Kidney (tissue), 14 donors: ENCODE data around the gene LRP1. TPM values are rescaled to one million over a fixed set of nuclear protein-coding genes. Genes with fewer than 3 reads are reported as not detected.

Experiments used
- DNase-seq, 5 donors: peaks; one replicate each; pipeline ENCODE4 v3.0.0-alpha.2; 2013 to 2020
- FAIRE-seq: peaks from 2 replicates; lab custom pipeline; 2012; peaks lifted over from hg19 to GRCh38; lab: Jason Lieb, UNC
- H3K27ac ChIP-seq, 2 donors: one replicate each; pipeline ENCODE4 v1.7.0; 2013; ENCODE audit warnings: low read depth in 2 of 2, low read length in 2 of 2, inconsistent platforms in 1 of 2
- H3K27me3 ChIP-seq: one replicate; pipeline ENCODE4 v1.7.1; 2013; ENCODE audit warnings: low read length, inconsistent platforms; ENCODE audit not compliant: control insufficient read depth, insufficient read depth
- H3K36me3 ChIP-seq, 3 donors: one replicate each; pipeline versions ENCODE4 v1.7.0 to v1.7.1; 2013; ENCODE audit warnings: low read length in 3 of 3, control low read depth in 1 of 3, inconsistent platforms in 1 of 3; ENCODE audit not compliant: insufficient read depth in 3 of 3, control insufficient read depth in 2 of 3
- H3K4me1 ChIP-seq, 3 donors: one replicate each; pipeline versions ENCODE4 v1.7.0 to v1.7.1; 2013; ENCODE audit warnings: low read length in 3 of 3, inconsistent platforms in 1 of 3, low read depth in 1 of 3; ENCODE audit not compliant: control insufficient read depth in 2 of 3, insufficient read depth in 2 of 3
- H3K4me3 ChIP-seq, 3 donors: one replicate each; pipeline versions ENCODE4 v1.7.0 to v1.8.1; 2013; ENCODE audit warnings: low read length in 3 of 3, control low read depth in 1 of 3, inconsistent platforms in 1 of 3
- H3K9ac ChIP-seq, 3 donors: one replicate each; pipeline versions ENCODE4 v1.7.0 to v1.7.1; 2013; ENCODE audit warnings: low read length in 3 of 3, control low read depth in 1 of 3, inconsistent platforms in 1 of 3
- H3K9me3 ChIP-seq, 3 donors: one replicate each; pipeline versions ENCODE4 v1.7.0 to v1.7.1; 2013; ENCODE audit warnings: low read length in 3 of 3, control low read depth in 1 of 3, inconsistent platforms in 1 of 3; ENCODE audit not compliant: control insufficient read depth in 2 of 3, insufficient read depth in 1 of 3
- CTCF ChIP-seq: IDR thresholded peaks from 3 replicates; pipeline ENCODE4 v1.5.1; 2012; ENCODE audit warnings: mild to moderate bottlenecking, moderate library complexity, borderline replicate concordance; ENCODE audit not compliant: insufficient read depth; ENCODE audit errors: extremely low read depth
- intact Hi-C: fragments of 100-400 bp; cut with DNase I; formaldehyde crosslinking; loops from one replicate; pipeline ENCODE4 v1.11.1; 2022
- polyA plus RNA-seq: library from polyadenylated mRNA; stranded (reverse); fragments of 350-450 nt; fragmentation: Illumina TruSeq; extraction: RNeasy Lipid Tissue Mini Kit (QIAGEN cat#74804); gene quantifications from one replicate; pipeline ENCODE4 v1.2.3, GENCODE V29; 2014; ENCODE audit warnings: low read depth, low replicate concordance; ENCODE audit not compliant: insufficient read depth
- total RNA-seq: library from RNA; stranded (reverse); fragmentation: NEBNext Ultra II Directional; extraction: Animal tissue kit (Norgen Biotek cat#: 25700); gene quantifications from one replicate; pipeline ENCODE4 v1.2.1, GENCODE V29; 2021
- donor health status: control.
- donor health status: control.
- donor health status: control.
- donor health status: control.
- donor health status: control.
- donor health status: DM: yes; HTN: yes; CAD: no.
- donor health status: Normal renal cell carcinoma (clear cell type).

LRP1 gene
- total and polyA plus RNA-seq, 2 donors from 2014 or later: 18.7 to 121 TPM

GRCh38 chr12:57232156-57232756 is 104.0 kb downstream of the LRP1 start:
- Histone ChIP-seq H3K4me3 (no peak overlapping the region), H3K36me3 (peaks cover 3 to 26% (median 11%) of the 10 kb centered on the region in 3 donors), H3K9ac (no peak overlapping the region), H3K27ac (no peak overlapping the region), H3K27me3 (peaks cover 2% of the 10 kb centered on the region), H3K9me3 (no peaks in the 10 kb centered on the region), H3K4me1 (peaks cover 2 to 9% (median 8%) of the 10 kb centered on the region in 3 donors)
- intact Hi-C loops: no loop called here
- FAIRE-seq: no peak
- DNase-seq: peak in 2 of 5 donors; percentile 43 to 49
- TF ChIP-seq CTCF: no peak

GRCh38 chr12:57233357-57234232 is 105.3 kb downstream of the LRP1 start:
- peaks cover 0 to 11% (median 8%) of the 10 kb centered on the region in 3 donors for H3K4me1 ChIP-seq
- FAIRE-seq (no peak), DNase-seq (peak in 2 of 5 donors; percentile 47 to 56)
- H3K4me3 ChIP-seq: no peak overlapping the region
- no peak overlapping the region for H3K27ac ChIP-seq
- no peak overlapping the region for H3K9ac ChIP-seq
- intact Hi-C loops: no loop called here
- peaks cover 10% of the 10 kb centered on the region for H3K27me3 ChIP-seq
- peaks cover 3 to 26% (median 11%) of the 10 kb centered on the region in 3 donors for H3K36me3 ChIP-seq
- TF ChIP-seq CTCF: no peak
- no peaks in the 10 kb centered on the region for H3K9me3 ChIP-seq

GRCh38 chr12:57234233-57234570 is 105.9 kb downstream of the LRP1 start:
- H3K4me3 ChIP-seq: no peak overlapping the region
- H3K27ac ChIP-seq: no peak overlapping the region
- no peak overlapping the region for H3K9ac ChIP-seq
- TF ChIP-seq CTCF: no peak
- H3K27me3 ChIP-seq: peaks cover 13% of the 10 kb centered on the region
- H3K4me1 ChIP-seq: peaks cover 0 to 15% (median 6%) of the 10 kb centered on the region in 3 donors
- no peaks in the 10 kb centered on the region for H3K9me3 ChIP-seq
- FAIRE-seq (no peak), DNase-seq (no peak)
- H3K36me3 ChIP-seq: peaks cover 3 to 26% (median 11%) of the 10 kb centered on the region in 3 donors
- intact Hi-C loops: no loop called here
